ENCODE results near the gene HAPLN3.

DNA sequence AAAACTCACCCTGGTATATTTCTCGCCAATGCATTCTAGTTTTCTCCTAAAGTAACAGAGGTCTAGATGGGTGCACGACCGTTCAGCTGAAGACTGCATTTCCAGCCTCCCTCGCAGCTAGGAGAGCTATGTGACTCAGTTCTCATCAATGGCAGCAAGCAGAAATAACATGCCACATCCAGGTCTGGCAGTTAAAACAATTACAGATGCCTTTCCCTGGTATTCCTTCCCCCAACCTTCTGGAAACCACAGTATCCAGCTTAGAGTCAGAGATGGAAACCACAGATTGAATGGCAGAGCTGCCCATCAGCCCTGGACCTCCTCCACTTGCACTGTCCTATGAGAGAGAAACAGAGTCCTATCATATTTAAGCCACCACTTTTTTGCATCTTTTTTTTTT lies 4.8 kb downstream of the HAPLN3 start:
- TF ChIP-seq, protein P1, sequence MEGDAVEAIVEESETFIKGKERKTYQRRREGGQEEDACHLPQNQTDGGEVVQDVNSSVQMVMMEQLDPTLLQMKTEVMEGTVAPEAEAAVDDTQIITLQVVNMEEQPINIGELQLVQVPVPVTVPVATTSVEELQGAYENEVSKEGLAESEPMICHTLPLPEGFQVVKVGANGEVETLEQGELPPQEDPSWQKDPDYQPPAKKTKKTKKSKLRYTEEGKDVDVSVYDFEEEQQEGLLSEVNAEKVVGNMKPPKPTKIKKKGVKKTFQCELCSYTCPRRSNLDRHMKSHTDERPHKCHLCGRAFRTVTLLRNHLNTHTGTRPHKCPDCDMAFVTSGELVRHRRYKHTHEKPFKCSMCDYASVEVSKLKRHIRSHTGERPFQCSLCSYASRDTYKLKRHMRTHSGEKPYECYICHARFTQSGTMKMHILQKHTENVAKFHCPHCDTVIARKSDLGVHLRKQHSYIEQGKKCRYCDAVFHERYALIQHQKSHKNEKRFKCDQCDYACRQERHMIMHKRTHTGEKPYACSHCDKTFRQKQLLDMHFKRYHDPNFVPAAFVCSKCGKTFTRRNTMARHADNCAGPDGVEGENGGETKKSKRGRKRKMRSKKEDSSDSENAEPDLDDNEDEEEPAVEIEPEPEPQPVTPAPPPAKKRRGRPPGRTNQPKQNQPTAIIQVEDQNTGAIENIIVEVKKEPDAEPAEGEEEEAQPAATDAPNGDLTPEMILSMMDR (IDR thresholded peaks at IDR 0.05; ENCODE audit: poor library complexity, severe bottlenecking) = no peak
- TF ChIP-seq RAD21 (conservative IDR thresholded peaks at IDR 0.05) (no peak), EZH2 (IDR thresholded peaks at IDR 0.05; ENCODE audit: borderline replicate concordance, insufficient read depth, low read length, poor library complexity, severe bottlenecking) (no peak), POLR2AphosphoS5 (IDR thresholded peaks at IDR 0.05) (no peak)
- TF ChIP-seq, protein P2, sequence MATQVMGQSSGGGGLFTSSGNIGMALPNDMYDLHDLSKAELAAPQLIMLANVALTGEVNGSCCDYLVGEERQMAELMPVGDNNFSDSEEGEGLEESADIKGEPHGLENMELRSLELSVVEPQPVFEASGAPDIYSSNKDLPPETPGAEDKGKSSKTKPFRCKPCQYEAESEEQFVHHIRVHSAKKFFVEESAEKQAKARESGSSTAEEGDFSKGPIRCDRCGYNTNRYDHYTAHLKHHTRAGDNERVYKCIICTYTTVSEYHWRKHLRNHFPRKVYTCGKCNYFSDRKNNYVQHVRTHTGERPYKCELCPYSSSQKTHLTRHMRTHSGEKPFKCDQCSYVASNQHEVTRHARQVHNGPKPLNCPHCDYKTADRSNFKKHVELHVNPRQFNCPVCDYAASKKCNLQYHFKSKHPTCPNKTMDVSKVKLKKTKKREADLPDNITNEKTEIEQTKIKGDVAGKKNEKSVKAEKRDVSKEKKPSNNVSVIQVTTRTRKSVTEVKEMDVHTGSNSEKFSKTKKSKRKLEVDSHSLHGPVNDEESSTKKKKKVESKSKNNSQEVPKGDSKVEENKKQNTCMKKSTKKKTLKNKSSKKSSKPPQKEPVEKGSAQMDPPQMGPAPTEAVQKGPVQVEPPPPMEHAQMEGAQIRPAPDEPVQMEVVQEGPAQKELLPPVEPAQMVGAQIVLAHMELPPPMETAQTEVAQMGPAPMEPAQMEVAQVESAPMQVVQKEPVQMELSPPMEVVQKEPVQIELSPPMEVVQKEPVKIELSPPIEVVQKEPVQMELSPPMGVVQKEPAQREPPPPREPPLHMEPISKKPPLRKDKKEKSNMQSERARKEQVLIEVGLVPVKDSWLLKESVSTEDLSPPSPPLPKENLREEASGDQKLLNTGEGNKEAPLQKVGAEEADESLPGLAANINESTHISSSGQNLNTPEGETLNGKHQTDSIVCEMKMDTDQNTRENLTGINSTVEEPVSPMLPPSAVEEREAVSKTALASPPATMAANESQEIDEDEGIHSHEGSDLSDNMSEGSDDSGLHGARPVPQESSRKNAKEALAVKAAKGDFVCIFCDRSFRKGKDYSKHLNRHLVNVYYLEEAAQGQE (IDR thresholded peaks at IDR 0.05; ENCODE audit: borderline replicate concordance) = no peak

All from neural cell (in vitro differentiated cells).